Measurements from ENCODE around the gene SYNE2.
"Not testable (repeated sequence)": the region's sequence is repeated elsewhere in the genome, so short reads cannot be mapped to it uniquely, and the experiment has no call there.

SYNE2 gene

GRCh38 chr14:64115401-64115800 is 262.6 kb downstream of the SYNE2 start:
- Histone ChIP-seq H3K79me2 (ENCODE audit: insufficient read depth, low read length) (no peaks in the 10 kb centered on the region), H3F3A (ENCODE audit: insufficient read depth) (no peaks in the 10 kb centered on the region), H3K4me3 (ENCODE audit: insufficient read depth, low read length, poor library complexity, severe bottlenecking) (no peak overlapping the region), H3K36me3 (ENCODE audit: low read length) (peaks cover 50% of the 10 kb centered on the region), H3K27ac (ENCODE audit: low read depth, low read length) (no peak overlapping the region), H3K9ac (ENCODE audit: low read length) (no peak overlapping the region), H3K27me3 (ENCODE audit: low read length) (no peaks in the 10 kb centered on the region), H3K9me2 (replicated peaks; ENCODE audit: insufficient read depth, low read length) (no peaks in the 10 kb centered on the region), H2AFZ (ENCODE audit: low read depth, low read length, severe bottlenecking) (no peak overlapping the region), H3K4me2 (ENCODE audit: low read depth, low read length, poor library complexity, severe bottlenecking) (no peak overlapping the region), H3K9me3 (ENCODE audit: insufficient read depth, low read length) (no peaks in the 10 kb centered on the region), H4K20me1 (ENCODE audit: low read depth, low read length) (no peaks in the 10 kb centered on the region)
- no peak for TF ChIP-seq EZH2phosphoT487 (conservative IDR thresholded peaks at IDR 0.05; ENCODE audit: low read length)

DNA sequence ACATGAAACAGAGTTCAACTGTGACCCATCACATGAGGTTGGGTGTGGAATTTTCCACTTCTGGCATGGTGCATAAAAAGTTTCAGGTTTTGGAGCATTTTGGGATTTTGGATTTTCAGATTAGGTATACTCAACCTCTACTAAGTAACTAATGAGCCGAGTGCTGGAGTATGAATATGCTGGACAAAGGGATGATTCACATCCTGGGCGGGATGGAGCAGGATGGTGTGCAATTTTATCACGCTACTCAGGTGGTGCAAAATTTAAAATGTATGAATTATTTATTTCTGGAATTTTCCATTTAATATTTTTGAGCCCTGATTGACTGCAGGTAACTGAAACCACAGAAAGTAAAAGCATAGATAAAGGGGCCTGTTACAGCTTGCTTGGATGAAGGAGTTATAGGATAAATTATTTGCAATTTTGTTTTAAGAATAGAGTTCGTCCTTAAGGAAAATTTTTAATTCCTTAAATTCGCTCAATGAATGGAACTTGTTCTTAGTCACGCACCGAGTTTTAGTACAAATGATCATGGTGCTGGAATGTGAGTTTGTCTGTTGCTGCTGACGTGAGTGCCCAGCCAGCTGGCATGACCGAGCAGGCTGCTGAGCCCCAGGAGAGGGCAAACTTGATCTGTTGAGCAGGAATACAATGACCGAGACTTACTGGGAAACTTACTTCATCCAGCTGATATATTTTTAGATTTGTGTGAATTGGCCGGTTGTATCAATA is 265.0 kb downstream of the SYNE2 start:
- Histone ChIP-seq H3K9me3 (ENCODE audit: insufficient read depth, low read length) (no peaks in the 10 kb centered on the region), H3K9ac (ENCODE audit: low read length) (no peak overlapping the region), H3K4me3 (ENCODE audit: insufficient read depth, low read length, poor library complexity, severe bottlenecking) (no peak overlapping the region), H3K9me2 (replicated peaks; ENCODE audit: insufficient read depth, low read length) (no peaks in the 10 kb centered on the region), H3K27ac (ENCODE audit: low read depth, low read length) (no peak overlapping the region), H3K4me2 (ENCODE audit: low read depth, low read length, poor library complexity, severe bottlenecking) (no peak overlapping the region), H3K36me3 (ENCODE audit: low read length) (peaks cover 50% of the 10 kb centered on the region), H4K20me1 (ENCODE audit: low read depth, low read length) (no peaks in the 10 kb centered on the region), H2AFZ (ENCODE audit: low read depth, low read length, severe bottlenecking) (no peak overlapping the region), H3K79me2 (ENCODE audit: insufficient read depth, low read length) (no peaks in the 10 kb centered on the region), H3K27me3 (ENCODE audit: low read length) (no peaks in the 10 kb centered on the region), H3F3A (ENCODE audit: insufficient read depth) (no peaks in the 10 kb centered on the region)
- no peak for TF ChIP-seq EZH2phosphoT487 (conservative IDR thresholded peaks at IDR 0.05; ENCODE audit: low read length)
- TF ChIP-seq, protein P1, sequence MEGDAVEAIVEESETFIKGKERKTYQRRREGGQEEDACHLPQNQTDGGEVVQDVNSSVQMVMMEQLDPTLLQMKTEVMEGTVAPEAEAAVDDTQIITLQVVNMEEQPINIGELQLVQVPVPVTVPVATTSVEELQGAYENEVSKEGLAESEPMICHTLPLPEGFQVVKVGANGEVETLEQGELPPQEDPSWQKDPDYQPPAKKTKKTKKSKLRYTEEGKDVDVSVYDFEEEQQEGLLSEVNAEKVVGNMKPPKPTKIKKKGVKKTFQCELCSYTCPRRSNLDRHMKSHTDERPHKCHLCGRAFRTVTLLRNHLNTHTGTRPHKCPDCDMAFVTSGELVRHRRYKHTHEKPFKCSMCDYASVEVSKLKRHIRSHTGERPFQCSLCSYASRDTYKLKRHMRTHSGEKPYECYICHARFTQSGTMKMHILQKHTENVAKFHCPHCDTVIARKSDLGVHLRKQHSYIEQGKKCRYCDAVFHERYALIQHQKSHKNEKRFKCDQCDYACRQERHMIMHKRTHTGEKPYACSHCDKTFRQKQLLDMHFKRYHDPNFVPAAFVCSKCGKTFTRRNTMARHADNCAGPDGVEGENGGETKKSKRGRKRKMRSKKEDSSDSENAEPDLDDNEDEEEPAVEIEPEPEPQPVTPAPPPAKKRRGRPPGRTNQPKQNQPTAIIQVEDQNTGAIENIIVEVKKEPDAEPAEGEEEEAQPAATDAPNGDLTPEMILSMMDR (IDR thresholded peaks at IDR 0.05; ENCODE audit: insufficient read depth, low read length, poor library complexity, severe bottlenecking), result no peak

DNA sequence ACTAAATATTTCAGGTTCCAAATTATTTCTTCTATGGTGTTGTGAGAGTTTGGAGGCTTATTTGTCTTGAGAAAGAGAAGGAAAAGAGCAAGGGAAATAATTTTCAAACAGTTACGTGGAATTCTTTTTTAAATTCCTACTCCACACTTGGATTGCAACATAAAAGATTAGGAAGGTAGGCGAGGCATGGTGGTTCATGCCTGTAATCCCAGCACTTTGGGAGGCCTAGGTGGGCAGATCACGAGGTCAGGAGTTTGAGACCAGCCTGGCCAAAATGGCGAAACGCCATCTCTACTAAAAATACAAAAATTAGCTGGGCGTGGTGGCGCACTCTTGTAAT is 265.6 kb downstream of the SYNE2 start:
- not testable (repeated sequence) for H3F3A ChIP-seq (ENCODE audit: insufficient read depth); H3K4me3 ChIP-seq (ENCODE audit: insufficient read depth, low read length, poor library complexity, severe bottlenecking); H3K79me2 ChIP-seq (ENCODE audit: insufficient read depth, low read length); H3K4me2 ChIP-seq (ENCODE audit: low read depth, low read length, poor library complexity, severe bottlenecking); H4K20me1 ChIP-seq (ENCODE audit: low read depth, low read length); H3K9ac ChIP-seq (ENCODE audit: low read length); H3K9me3 ChIP-seq (ENCODE audit: insufficient read depth, low read length); H3K27ac ChIP-seq (ENCODE audit: low read depth, low read length); H2AFZ ChIP-seq (ENCODE audit: low read depth, low read length, severe bottlenecking); H3K9me2 ChIP-seq (replicated peaks; ENCODE audit: insufficient read depth, low read length); H3K27me3 ChIP-seq (ENCODE audit: low read length)
- H3K36me3 ChIP-seq (ENCODE audit: low read length), result peaks cover 54% of the 10 kb centered on the region

GRCh38 chr14:64118892-64119291 is 266.1 kb downstream of the SYNE2 start:
- Histone ChIP-seq H2AFZ (ENCODE audit: low read depth, low read length, severe bottlenecking) (no peak overlapping the region), H3F3A (ENCODE audit: insufficient read depth) (no peaks in the 10 kb centered on the region), H3K27me3 (ENCODE audit: low read length) (no peaks in the 10 kb centered on the region), H3K9me2 (replicated peaks; ENCODE audit: insufficient read depth, low read length) (no peaks in the 10 kb centered on the region), H3K4me3 (ENCODE audit: insufficient read depth, low read length, poor library complexity, severe bottlenecking) (no peak overlapping the region), H3K36me3 (ENCODE audit: low read length) (peaks cover 56% of the 10 kb centered on the region), H3K4me2 (ENCODE audit: low read depth, low read length, poor library complexity, severe bottlenecking) (no peak overlapping the region), H3K79me2 (ENCODE audit: insufficient read depth, low read length) (no peaks in the 10 kb centered on the region), H3K9me3 (ENCODE audit: insufficient read depth, low read length) (no peaks in the 10 kb centered on the region), H4K20me1 (ENCODE audit: low read depth, low read length) (no peaks in the 10 kb centered on the region), H3K27ac (ENCODE audit: low read depth, low read length) (no peak overlapping the region), H3K9ac (ENCODE audit: low read length) (no peak overlapping the region)
- TF ChIP-seq EZH2phosphoT487 (conservative IDR thresholded peaks at IDR 0.05; ENCODE audit: low read length), result no peak
- TF ChIP-seq, protein P1 (IDR thresholded peaks at IDR 0.05; ENCODE audit: insufficient read depth, low read length, poor library complexity, severe bottlenecking), result no peak

All from SU-DHL-6 (cell line).